Colonic mucosa (tissue), 4 donors: ENCODE results near the gene FMN1. TPM values are rescaled to one million over a fixed set of nuclear protein-coding genes. Genes with fewer than 3 reads are reported as not detected.

Source experiments
- DNase-seq: peaks from one replicate; pipeline ENCODE4 v3.0.0-alpha.2; 2020
- H3K27ac ChIP-seq: fragments of 200-600 bp; one replicate; pipeline ENCODE4 v1.8.0; 2021
- H3K27me3 ChIP-seq: fragments of 200-600 bp; one replicate; pipeline ENCODE4 v1.8.0; 2021
- H3K36me3 ChIP-seq: fragments of 200-600 bp; one replicate; pipeline ENCODE4 v1.8.0; 2021
- H3K4me1 ChIP-seq: fragments of 200-600 bp; one replicate; pipeline ENCODE4 v1.8.0; 2021; ENCODE audit warnings: mild to moderate bottlenecking
- H3K4me3 ChIP-seq: fragments of 200-600 bp; one replicate; pipeline ENCODE4 v1.8.0; 2021
- H3K9ac ChIP-seq, 2 donors: one replicate each; pipeline ENCODE4 v1.7.0; 2013; ENCODE audit warnings: control low read depth in 2 of 2, low read depth in 2 of 2, low read length in 2 of 2
- H3K9me3 ChIP-seq: fragments of 200-600 bp; one replicate; pipeline ENCODE4 v1.8.0; 2021
- CTCF ChIP-seq: fragments of 200-600 bp; IDR thresholded peaks from one replicate; pipeline ENCODE4 v1.8.0; 2022; ENCODE audit warnings: antibody characterized with exemption, mild to moderate bottlenecking
- intact Hi-C: fragments of 100-400 bp; cut with DNase I; formaldehyde crosslinking; loops from one replicate; pipeline ENCODE4 v1.14.1; 2022
- total RNA-seq, 2 donors: library from RNA; stranded (reverse); fragmentation: NEBNext Ultra II Directional in 1 of 2; extraction: Animal tissue kit (Norgen Biotek cat#: 25700) in 1 of 2; gene quantifications; one replicate each; pipeline ENCODE4 v1.2.1, GENCODE V29; 2021
- donor health status: healthy.
- donor health status: DM: no; HTN: no; CAD: no.
- donor health status: DM: no; HTN: no; CAD: no.

The FMN1 gene
- total RNA-seq, 2 donors from 2014 or later: 23.5 to 32.0 TPM

GRCh38 chr15:32923176-32923575 lies 271.3 kb downstream of the FMN1 start:
- intact Hi-C loops: no loop called here
- no peaks in the 10 kb centered on the region for H3K27me3 ChIP-seq
- no peak overlapping the region for H3K4me3 ChIP-seq
- H3K9me3 ChIP-seq: no peaks in the 10 kb centered on the region
- DNase-seq: no peak
- H3K36me3 ChIP-seq: no peaks in the 10 kb centered on the region
- H3K9ac ChIP-seq: no peak overlapping the region
- no peak for TF ChIP-seq CTCF
- H3K4me1 ChIP-seq: no peaks in the 10 kb centered on the region
- H3K27ac ChIP-seq: no peak overlapping the region

- TF ChIP-seq CTCF: no peak
- DNase-seq: no peak
These were observed 272.0 kb downstream of the FMN1 start for GRCh38 chr15:32922541-32922940.

GRCh38 chr15:32919749-32920414 lies 274.6 kb downstream of the FMN1 start:
- Histone ChIP-seq H3K27me3 (no peaks in the 10 kb centered on the region), H3K4me3 (no peak overlapping the region), H3K4me1 (no peaks in the 10 kb centered on the region), H3K36me3 (no peaks in the 10 kb centered on the region), H3K27ac (no peak overlapping the region), H3K9me3 (no peaks in the 10 kb centered on the region), H3K9ac (no peak overlapping the region)
- no peak for TF ChIP-seq CTCF
- DNase-seq: no peak
- intact Hi-C loops: no loop called here

More at GRCh38 chr15:32922541-32922940, 272.0 kb downstream of the FMN1 start:
- H3K36me3 ChIP-seq: no peaks in the 10 kb centered on the region
- H3K27me3 ChIP-seq: no peaks in the 10 kb centered on the region
- H3K9ac ChIP-seq: no peak overlapping the region
- H3K27ac ChIP-seq: no peak overlapping the region
- no peak overlapping the region for H3K4me3 ChIP-seq
- H3K9me3 ChIP-seq: no peaks in the 10 kb centered on the region
- no peaks in the 10 kb centered on the region for H3K4me1 ChIP-seq
- intact Hi-C loops: no loop called here

- no peaks in the 10 kb centered on the region for H3K36me3 ChIP-seq
These were observed 276.0 kb downstream of the FMN1 start for GRCh38 chr15:32918547-32918946.

GRCh38 chr15:32910839-32911238 lies 283.7 kb downstream of the FMN1 start:
- no peak overlapping the region for H3K9ac ChIP-seq
- H3K9me3 ChIP-seq: no peaks in the 10 kb centered on the region
- DNase-seq: no peak
- H3K27me3 ChIP-seq: no peaks in the 10 kb centered on the region
- no peaks in the 10 kb centered on the region for H3K36me3 ChIP-seq
- H3K4me3 ChIP-seq: no peak overlapping the region
- H3K27ac ChIP-seq: no peak overlapping the region
- intact Hi-C loops: no loop called here
- no peaks in the 10 kb centered on the region for H3K4me1 ChIP-seq
- TF ChIP-seq CTCF: no peak

More at GRCh38 chr15:32918547-32918946, 276.0 kb downstream of the FMN1 start:
- no peak overlapping the region for H3K9ac ChIP-seq
- no peak for DNase-seq
- no peak overlapping the region for H3K27ac ChIP-seq
- intact Hi-C loops: no loop called here
- H3K27me3 ChIP-seq: no peaks in the 10 kb centered on the region
- no peaks in the 10 kb centered on the region for H3K9me3 ChIP-seq
- no peak for TF ChIP-seq CTCF
- no peaks in the 10 kb centered on the region for H3K4me1 ChIP-seq
- H3K4me3 ChIP-seq: no peak overlapping the region
